ENCODE results near the gene FARP2. TPM values are rescaled to one million over a fixed set of nuclear protein-coding genes. Genes with fewer than 3 reads are reported as not detected.

Gene FARP2
- total and polyA plus RNA-seq, 2 experiments from 2014 or later = 16.0 to 22.6 TPM

DNA sequence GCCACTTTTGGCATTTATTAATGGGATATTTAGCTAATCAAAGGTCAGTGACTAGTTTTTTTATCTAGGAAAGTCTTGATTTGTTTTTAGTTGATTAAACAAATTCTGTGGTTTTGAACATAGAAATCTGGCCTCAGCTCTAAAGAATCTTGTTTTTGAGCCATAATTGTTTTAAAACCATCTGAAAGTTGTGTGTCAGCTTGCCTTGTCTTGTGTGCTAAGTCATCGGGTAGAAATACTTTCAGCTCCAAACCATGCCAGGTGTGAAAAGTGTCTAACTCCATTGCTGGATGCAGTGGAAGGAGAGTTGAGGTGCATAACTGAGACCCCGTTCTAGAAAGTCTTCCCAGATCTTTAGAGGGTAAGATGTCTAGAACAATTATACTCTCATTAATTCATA is 22.7 kb downstream of the FARP2 start:
- H3K4me3 ChIP-seq = no peak overlapping the region
- no peak overlapping the region for H2AFZ ChIP-seq
- H3F3A ChIP-seq (replicated peaks; ENCODE audit: low read depth) = no peaks in the 10 kb centered on the region
- H3K4me1 Mint-ChIP-seq = 0 out of 3 replicates have a peak, but pooled peaks cover 4% of the 10 kb centered on the region
- H3K36me3 ChIP-seq (ENCODE audit: insufficient read depth) = peaks cover 7% of the 10 kb centered on the region; the same call in 1 of the 2 replicates
- peaks cover 9% of the 10 kb centered on the region for H3K27me3 Mint-ChIP-seq (ENCODE audit: insufficient read depth, low read depth, poor library complexity)
- H3K4me3 Mint-ChIP-seq = no peak overlapping the region
- H3K4me1 ChIP-seq (ENCODE audit: insufficient read depth) = no peaks in the 10 kb centered on the region
- no peaks in the 10 kb centered on the region for H3K27me3 ChIP-seq (ENCODE audit: insufficient read depth)
- no peak overlapping the region for H3K4me2 ChIP-seq
- H3K79me2 ChIP-seq (replicated peaks; ENCODE audit: insufficient read depth) = peaks cover 12% of the 10 kb centered on the region
- no peak overlapping the region for H3K27ac ChIP-seq (ENCODE audit: low read depth)
- TF ChIP-seq EZH2phosphoT487 (IDR thresholded peaks at IDR 0.05; ENCODE audit: unreplicated experiment) (no peak), ZNF331 (CRISPR knock-in tag; IDR thresholded peaks at IDR 0.05; ENCODE audit: low read depth) (no peak), JUNB (IDR thresholded peaks at IDR 0.05; ENCODE audit: unreplicated experiment) (no peak), EZH2 (IDR thresholded peaks at IDR 0.05; ENCODE audit: low read depth, unreplicated experiment) (no peak), STAT1 (IDR thresholded peaks at IDR 0.05; ENCODE audit: unreplicated experiment) (no peak), POLR2AphosphoS5 (IDR thresholded peaks at IDR 0.05; ENCODE audit: low read depth) (no peak), CREB1 (CRISPR knock-in tag; IDR thresholded peaks at IDR 0.05; ENCODE audit: low read depth) (no peak), ZNF114 (CRISPR knock-in tag; IDR thresholded peaks at IDR 0.05) (no peak), NANOG (IDR thresholded peaks at IDR 0.05; ENCODE audit: borderline replicate concordance) (no peak)
- TF ChIP-seq, protein P1, sequence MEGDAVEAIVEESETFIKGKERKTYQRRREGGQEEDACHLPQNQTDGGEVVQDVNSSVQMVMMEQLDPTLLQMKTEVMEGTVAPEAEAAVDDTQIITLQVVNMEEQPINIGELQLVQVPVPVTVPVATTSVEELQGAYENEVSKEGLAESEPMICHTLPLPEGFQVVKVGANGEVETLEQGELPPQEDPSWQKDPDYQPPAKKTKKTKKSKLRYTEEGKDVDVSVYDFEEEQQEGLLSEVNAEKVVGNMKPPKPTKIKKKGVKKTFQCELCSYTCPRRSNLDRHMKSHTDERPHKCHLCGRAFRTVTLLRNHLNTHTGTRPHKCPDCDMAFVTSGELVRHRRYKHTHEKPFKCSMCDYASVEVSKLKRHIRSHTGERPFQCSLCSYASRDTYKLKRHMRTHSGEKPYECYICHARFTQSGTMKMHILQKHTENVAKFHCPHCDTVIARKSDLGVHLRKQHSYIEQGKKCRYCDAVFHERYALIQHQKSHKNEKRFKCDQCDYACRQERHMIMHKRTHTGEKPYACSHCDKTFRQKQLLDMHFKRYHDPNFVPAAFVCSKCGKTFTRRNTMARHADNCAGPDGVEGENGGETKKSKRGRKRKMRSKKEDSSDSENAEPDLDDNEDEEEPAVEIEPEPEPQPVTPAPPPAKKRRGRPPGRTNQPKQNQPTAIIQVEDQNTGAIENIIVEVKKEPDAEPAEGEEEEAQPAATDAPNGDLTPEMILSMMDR (conservative IDR thresholded peaks at IDR 0.05; ENCODE audit: low read depth in 2 of 2) = no peak
- TF ChIP-seq, protein P2, sequence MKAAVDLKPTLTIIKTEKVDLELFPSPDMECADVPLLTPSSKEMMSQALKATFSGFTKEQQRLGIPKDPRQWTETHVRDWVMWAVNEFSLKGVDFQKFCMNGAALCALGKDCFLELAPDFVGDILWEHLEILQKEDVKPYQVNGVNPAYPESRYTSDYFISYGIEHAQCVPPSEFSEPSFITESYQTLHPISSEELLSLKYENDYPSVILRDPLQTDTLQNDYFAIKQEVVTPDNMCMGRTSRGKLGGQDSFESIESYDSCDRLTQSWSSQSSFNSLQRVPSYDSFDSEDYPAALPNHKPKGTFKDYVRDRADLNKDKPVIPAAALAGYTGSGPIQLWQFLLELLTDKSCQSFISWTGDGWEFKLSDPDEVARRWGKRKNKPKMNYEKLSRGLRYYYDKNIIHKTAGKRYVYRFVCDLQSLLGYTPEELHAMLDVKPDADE (IDR thresholded peaks at IDR 0.05) = no peak
- TF ChIP-seq, protein P3, sequence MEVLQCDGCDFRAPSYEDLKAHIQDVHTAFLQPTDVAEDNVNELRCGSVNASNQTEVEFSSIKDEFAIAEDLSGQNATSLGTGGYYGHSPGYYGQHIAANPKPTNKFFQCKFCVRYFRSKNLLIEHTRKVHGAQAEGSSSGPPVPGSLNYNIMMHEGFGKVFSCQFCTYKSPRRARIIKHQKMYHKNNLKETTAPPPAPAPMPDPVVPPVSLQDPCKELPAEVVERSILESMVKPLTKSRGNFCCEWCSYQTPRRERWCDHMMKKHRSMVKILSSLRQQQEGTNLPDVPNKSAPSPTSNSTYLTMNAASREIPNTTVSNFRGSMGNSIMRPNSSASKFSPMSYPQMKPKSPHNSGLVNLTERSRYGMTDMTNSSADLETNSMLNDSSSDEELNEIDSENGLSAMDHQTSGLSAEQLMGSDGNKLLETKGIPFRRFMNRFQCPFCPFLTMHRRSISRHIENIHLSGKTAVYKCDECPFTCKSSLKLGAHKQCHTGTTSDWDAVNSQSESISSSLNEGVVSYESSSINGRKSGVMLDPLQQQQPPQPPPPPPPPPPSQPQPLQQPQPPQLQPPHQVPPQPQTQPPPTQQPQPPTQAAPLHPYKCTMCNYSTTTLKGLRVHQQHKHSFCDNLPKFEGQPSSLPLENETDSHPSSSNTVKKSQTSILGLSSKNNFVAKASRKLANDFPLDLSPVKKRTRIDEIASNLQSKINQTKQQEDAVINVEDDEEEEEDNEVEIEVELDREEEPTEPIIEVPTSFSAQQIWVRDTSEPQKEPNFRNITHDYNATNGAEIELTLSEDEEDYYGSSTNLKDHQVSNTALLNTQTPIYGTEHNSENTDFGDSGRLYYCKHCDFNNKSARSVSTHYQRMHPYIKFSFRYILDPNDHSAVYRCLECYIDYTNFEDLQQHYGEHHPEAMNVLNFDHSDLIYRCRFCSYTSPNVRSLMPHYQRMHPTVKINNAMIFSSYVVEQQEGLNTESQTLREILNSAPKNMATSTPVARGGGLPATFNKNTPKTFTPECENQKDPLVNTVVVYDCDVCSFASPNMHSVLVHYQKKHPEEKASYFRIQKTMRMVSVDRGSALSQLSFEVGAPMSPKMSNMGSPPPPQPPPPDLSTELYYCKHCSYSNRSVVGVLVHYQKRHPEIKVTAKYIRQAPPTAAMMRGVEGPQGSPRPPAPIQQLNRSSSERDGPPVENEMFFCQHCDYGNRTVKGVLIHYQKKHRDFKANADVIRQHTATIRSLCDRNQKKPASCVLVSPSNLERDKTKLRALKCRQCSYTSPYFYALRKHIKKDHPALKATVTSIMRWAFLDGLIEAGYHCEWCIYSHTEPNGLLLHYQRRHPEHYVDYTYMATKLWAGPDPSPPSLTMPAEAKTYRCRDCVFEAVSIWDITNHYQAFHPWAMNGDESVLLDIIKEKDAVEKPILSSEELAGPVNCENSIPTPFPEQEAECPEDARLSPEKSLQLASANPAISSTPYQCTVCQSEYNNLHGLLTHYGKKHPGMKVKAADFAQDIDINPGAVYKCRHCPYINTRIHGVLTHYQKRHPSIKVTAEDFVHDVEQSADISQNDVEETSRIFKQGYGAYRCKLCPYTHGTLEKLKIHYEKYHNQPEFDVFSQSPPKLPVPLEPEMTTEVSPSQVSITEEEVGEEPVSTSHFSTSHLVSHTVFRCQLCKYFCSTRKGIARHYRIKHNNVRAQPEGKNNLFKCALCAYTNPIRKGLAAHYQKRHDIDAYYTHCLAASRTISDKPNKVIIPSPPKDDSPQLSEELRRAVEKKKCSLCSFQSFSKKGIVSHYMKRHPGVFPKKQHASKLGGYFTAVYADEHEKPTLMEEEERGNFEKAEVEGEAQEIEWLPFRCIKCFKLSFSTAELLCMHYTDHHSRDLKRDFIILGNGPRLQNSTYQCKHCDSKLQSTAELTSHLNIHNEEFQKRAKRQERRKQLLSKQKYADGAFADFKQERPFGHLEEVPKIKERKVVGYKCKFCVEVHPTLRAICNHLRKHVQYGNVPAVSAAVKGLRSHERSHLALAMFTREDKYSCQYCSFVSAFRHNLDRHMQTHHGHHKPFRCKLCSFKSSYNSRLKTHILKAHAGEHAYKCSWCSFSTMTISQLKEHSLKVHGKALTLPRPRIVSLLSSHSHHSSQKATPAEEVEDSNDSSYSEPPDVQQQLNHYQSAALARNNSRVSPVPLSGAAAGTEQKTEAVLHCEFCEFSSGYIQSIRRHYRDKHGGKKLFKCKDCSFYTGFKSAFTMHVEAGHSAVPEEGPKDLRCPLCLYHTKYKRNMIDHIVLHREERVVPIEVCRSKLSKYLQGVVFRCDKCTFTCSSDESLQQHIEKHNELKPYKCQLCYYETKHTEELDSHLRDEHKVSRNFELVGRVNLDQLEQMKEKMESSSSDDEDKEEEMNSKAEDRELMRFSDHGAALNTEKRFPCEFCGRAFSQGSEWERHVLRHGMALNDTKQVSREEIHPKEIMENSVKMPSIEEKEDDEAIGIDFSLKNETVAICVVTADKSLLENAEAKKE (CRISPR knock-in tag; IDR thresholded peaks at IDR 0.05) = no peak
- TF ChIP-seq, protein P4, sequence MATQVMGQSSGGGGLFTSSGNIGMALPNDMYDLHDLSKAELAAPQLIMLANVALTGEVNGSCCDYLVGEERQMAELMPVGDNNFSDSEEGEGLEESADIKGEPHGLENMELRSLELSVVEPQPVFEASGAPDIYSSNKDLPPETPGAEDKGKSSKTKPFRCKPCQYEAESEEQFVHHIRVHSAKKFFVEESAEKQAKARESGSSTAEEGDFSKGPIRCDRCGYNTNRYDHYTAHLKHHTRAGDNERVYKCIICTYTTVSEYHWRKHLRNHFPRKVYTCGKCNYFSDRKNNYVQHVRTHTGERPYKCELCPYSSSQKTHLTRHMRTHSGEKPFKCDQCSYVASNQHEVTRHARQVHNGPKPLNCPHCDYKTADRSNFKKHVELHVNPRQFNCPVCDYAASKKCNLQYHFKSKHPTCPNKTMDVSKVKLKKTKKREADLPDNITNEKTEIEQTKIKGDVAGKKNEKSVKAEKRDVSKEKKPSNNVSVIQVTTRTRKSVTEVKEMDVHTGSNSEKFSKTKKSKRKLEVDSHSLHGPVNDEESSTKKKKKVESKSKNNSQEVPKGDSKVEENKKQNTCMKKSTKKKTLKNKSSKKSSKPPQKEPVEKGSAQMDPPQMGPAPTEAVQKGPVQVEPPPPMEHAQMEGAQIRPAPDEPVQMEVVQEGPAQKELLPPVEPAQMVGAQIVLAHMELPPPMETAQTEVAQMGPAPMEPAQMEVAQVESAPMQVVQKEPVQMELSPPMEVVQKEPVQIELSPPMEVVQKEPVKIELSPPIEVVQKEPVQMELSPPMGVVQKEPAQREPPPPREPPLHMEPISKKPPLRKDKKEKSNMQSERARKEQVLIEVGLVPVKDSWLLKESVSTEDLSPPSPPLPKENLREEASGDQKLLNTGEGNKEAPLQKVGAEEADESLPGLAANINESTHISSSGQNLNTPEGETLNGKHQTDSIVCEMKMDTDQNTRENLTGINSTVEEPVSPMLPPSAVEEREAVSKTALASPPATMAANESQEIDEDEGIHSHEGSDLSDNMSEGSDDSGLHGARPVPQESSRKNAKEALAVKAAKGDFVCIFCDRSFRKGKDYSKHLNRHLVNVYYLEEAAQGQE (IDR thresholded peaks at IDR 0.05; ENCODE audit: unreplicated experiment) = no peak
- ATAC-seq (no peak), DNase-seq (ENCODE audit: low spot score) (no peak)
- H3K9me3 Mint-ChIP-seq = no peaks in the 10 kb centered on the region
- H3K36me3 Mint-ChIP-seq (ENCODE audit: low read depth) = peaks cover 21% of the 10 kb centered on the region
- H3K27ac Mint-ChIP-seq = no peak overlapping the region
- peaks cover 20% of the 10 kb centered on the region for H4K20me1 ChIP-seq (replicated peaks; ENCODE audit: insufficient read depth)
- no peaks in the 10 kb centered on the region for H3K9me2 ChIP-seq (ENCODE audit: insufficient read depth)

All from GM23338 (cell line).